ENCODE measurements around the gene PLA2G3. TPM values are rescaled to one million over a fixed set of nuclear protein-coding genes. Genes with fewer than 3 reads are reported as not detected.

PLA2G3 gene
- polyA plus RNA-seq, 1 donor = 0.01 TPM

DNA sequence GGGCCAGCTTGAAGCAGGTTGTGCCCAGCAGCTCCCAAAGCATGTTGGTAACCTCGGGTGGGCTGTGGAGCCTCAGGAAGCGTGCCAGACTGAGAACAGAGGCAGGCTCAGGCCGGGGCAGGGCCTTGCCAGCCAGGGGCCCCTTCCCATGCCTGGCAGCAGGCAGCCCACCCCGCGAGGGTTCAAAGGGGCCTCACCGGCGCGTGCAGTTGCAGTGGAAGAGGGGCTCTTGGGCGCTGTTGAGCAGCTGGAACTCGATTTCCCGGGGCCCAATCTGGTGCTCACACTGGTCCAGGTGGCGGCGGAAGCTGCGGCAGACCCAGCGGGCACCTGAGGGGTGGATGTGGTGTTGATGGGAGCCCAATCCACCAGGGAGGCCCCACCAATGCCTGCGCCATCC is 3.6 kb downstream of the PLA2G3 start:
- H3K27me3 ChIP-seq (ENCODE audit: control insufficient read depth, insufficient read depth, low read length) = peaks cover 21% of the 10 kb centered on the region
- no peak overlapping the region for H3K27ac ChIP-seq (ENCODE audit: low read length)
- WGBS (ENCODE audit: insufficient coverage, low lambda C conversion rate) = no CpG with 5 or more reads among the region's 16 CpGs
- no peaks in the 10 kb centered on the region for H3K4me1 ChIP-seq (ENCODE audit: control insufficient read depth, insufficient read depth, low read length)
- no peak overlapping the region for H3K4me3 ChIP-seq (ENCODE audit: low read length)
- no peak for DNase-seq
- H3K36me3 ChIP-seq (ENCODE audit: control insufficient read depth, insufficient read depth, low read length) = peaks cover 5% of the 10 kb centered on the region
- H3K9me3 ChIP-seq (ENCODE audit: control insufficient read depth, low read depth, low read length) = no peaks in the 10 kb centered on the region

GRCh38 chr22:31136155-31136554 is 4.2 kb downstream of the PLA2G3 start:
- Histone ChIP-seq H3K4me1 (ENCODE audit: control insufficient read depth, insufficient read depth, low read length) (no peaks in the 10 kb centered on the region), H3K27me3 (ENCODE audit: control insufficient read depth, insufficient read depth, low read length) (peaks cover 21% of the 10 kb centered on the region), H3K36me3 (ENCODE audit: control insufficient read depth, insufficient read depth, low read length) (peaks cover 5% of the 10 kb centered on the region), H3K27ac (ENCODE audit: low read length) (no peak overlapping the region), H3K9me3 (ENCODE audit: control insufficient read depth, low read depth, low read length) (no peaks in the 10 kb centered on the region), H3K4me3 (ENCODE audit: low read length) (no peak overlapping the region)
- no CpG with 5 or more reads among the region's 9 CpGs for WGBS (ENCODE audit: insufficient coverage, low lambda C conversion rate)
- DNase-seq = no peak

GRCh38 chr22:31135706-31136105 is 4.6 kb downstream of the PLA2G3 start:
- peaks cover 18% of the 10 kb centered on the region for H3K27me3 ChIP-seq (ENCODE audit: control insufficient read depth, insufficient read depth, low read length)
- no peaks in the 10 kb centered on the region for H3K4me1 ChIP-seq (ENCODE audit: control insufficient read depth, insufficient read depth, low read length)
- H3K4me3 ChIP-seq (ENCODE audit: low read length) = no peak overlapping the region
- no peak overlapping the region for H3K27ac ChIP-seq (ENCODE audit: low read length)
- no CpG with 5 or more reads among the region's 6 CpGs for WGBS (ENCODE audit: insufficient coverage, low lambda C conversion rate)
- H3K9me3 ChIP-seq (ENCODE audit: control insufficient read depth, low read depth, low read length) = no peaks in the 10 kb centered on the region
- DNase-seq = no peak
- peaks cover 5% of the 10 kb centered on the region for H3K36me3 ChIP-seq (ENCODE audit: control insufficient read depth, insufficient read depth, low read length)

DNA sequence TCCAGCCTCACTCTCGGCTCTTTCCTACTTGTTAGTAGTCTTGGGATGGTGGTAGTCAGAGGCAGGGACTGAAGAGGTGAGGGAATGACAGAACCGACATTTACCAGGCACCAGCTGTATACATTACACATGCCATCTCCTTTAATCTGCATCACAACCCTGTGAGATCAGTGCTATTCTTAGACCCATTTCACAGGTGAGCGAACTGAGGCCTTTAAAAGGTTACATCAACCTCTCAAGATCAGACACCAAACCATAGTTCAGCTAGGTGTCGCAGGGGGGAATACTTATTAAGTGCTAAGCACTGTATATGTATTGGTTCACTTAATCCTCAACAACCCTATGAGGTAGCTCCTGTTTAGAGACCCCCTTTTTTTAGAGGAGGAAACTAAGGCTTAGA is 5.6 kb downstream of the PLA2G3 start:
- no peaks in the 10 kb centered on the region for H3K4me1 ChIP-seq (ENCODE audit: control insufficient read depth, insufficient read depth, low read length)
- no peaks in the 10 kb centered on the region for H3K9me3 ChIP-seq (ENCODE audit: control insufficient read depth, low read depth, low read length)
- peaks cover 7% of the 10 kb centered on the region for H3K27me3 ChIP-seq (ENCODE audit: control insufficient read depth, insufficient read depth, low read length)
- DNase-seq = no peak
- H3K27ac ChIP-seq (ENCODE audit: low read length) = no peak overlapping the region
- no CpG with 5 or more reads among the region's 4 CpGs for WGBS (ENCODE audit: insufficient coverage, low lambda C conversion rate)
- no peak overlapping the region for H3K4me3 ChIP-seq (ENCODE audit: low read length)
- peaks cover 5% of the 10 kb centered on the region for H3K36me3 ChIP-seq (ENCODE audit: control insufficient read depth, insufficient read depth, low read length)

DNA sequence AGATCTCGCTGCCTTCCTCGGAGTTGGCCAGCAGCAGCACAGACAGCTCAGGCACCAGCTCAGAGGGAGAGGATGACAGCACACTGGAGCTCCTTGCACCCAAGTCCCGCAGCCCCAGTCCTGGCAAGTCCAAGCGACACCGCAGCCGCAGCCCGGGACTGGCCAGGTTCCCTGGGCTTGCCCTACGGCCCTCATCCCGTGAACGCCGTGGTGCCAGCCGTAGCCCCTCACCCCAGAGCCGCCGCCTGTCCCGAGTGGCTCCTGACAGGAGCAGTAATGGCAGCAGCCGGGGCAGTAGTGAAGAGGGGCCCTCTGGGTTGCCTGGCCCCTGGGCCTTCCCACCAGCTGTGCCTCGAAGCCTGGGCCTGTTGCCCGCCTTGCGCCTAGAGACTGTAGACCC is 6.4 kb downstream of the PLA2G3 start:
- Histone ChIP-seq H3K27ac (ENCODE audit: low read length) (no peak overlapping the region), H3K27me3 (ENCODE audit: control insufficient read depth, insufficient read depth, low read length) (no peaks in the 10 kb centered on the region), H3K9me3 (ENCODE audit: control insufficient read depth, low read depth, low read length) (no peaks in the 10 kb centered on the region), H3K4me1 (ENCODE audit: control insufficient read depth, insufficient read depth, low read length) (no peaks in the 10 kb centered on the region), H3K4me3 (ENCODE audit: low read length) (no peak overlapping the region), H3K36me3 (ENCODE audit: control insufficient read depth, insufficient read depth, low read length) (peaks cover 5% of the 10 kb centered on the region)
- no peak for DNase-seq
- WGBS (ENCODE audit: insufficient coverage, low lambda C conversion rate) = no CpG with 5 or more reads among the region's 19 CpGs

DNA sequence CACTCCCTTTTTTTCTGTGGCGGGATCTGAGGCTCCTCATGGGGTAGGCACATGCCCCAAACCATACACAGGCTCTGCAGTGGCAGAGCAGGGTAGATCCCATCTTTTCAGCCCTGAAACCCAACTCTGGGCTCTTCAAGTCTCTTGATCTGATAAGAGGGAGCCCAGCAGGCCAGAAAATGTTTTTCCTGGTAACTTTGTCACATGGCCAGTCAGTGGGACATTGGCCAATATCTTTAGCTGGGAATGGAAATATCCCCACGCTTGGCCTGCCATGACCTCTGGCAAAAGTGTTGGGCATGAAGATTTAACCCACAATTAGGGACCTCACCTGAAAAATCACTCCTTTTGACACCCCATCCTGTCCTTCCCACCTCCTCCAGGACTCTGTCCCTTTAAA is 9.4 kb downstream of the PLA2G3 start:
- Histone ChIP-seq H3K4me3 (ENCODE audit: low read length) (no peak overlapping the region), H3K27ac (ENCODE audit: low read length) (no peak overlapping the region), H3K4me1 (ENCODE audit: control insufficient read depth, insufficient read depth, low read length) (no peaks in the 10 kb centered on the region), H3K9me3 (ENCODE audit: control insufficient read depth, low read depth, low read length) (no peaks in the 10 kb centered on the region), H3K27me3 (ENCODE audit: control insufficient read depth, insufficient read depth, low read length) (no peaks in the 10 kb centered on the region), H3K36me3 (ENCODE audit: control insufficient read depth, insufficient read depth, low read length) (peaks cover 10% of the 10 kb centered on the region)
- no peak for DNase-seq
- WGBS (ENCODE audit: insufficient coverage, low lambda C conversion rate) = no CpG with 5 or more reads among the region's 2 CpGs

- DNase-seq = no peak
- Histone ChIP-seq H3K27ac (ENCODE audit: low read length) (no peak overlapping the region), H3K4me1 (ENCODE audit: control insufficient read depth, insufficient read depth, low read length) (peaks cover 6% of the 10 kb centered on the region), H3K27me3 (ENCODE audit: control insufficient read depth, insufficient read depth, low read length) (no peaks in the 10 kb centered on the region), H3K4me3 (ENCODE audit: low read length) (no peak overlapping the region), H3K9me3 (ENCODE audit: control insufficient read depth, low read depth, low read length) (no peaks in the 10 kb centered on the region), H3K36me3 (ENCODE audit: control insufficient read depth, insufficient read depth, low read length) (peaks cover 5% of the 10 kb centered on the region)
- no CpG with 5 or more reads among the region's 7 CpGs for WGBS (ENCODE audit: insufficient coverage, low lambda C conversion rate)
These were observed 12.2 kb downstream of the PLA2G3 start for GRCh38 chr22:31128156-31128555.

DNA sequence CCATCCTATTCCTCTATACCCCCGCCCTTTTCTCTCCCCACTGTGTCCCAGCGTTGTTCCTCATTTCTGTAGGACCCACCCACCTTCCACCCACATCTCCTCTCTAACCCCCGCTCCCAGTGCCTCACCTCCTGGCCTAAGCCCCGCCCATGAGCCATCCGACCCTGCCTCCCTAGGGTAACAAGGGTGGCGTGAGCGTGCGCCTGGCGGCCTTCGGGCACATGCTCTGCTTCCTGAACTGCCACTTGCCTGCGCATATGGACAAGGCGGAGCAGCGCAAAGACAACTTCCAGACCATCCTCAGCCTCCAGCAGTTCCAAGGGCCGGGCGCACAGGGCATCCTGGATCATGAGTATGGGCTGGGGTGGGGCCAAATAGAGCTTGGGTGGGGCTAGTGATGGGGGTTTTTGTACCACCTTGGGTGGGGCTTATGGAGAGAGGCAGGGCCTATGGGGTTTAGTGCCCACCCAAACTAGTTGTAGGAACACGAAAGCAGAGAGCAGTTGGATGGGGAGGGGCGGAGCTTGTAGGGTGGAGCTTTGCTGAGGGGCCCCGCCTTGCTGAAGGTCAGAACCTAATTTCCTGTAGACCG is 13.0 kb downstream of the PLA2G3 start:
- no peak overlapping the region for H3K27ac ChIP-seq (ENCODE audit: low read length)
- H3K9me3 ChIP-seq (ENCODE audit: control insufficient read depth, low read depth, low read length) = no peaks in the 10 kb centered on the region
- DNase-seq = no peak
- H3K27me3 ChIP-seq (ENCODE audit: control insufficient read depth, insufficient read depth, low read length) = no peaks in the 10 kb centered on the region
- peaks cover 5% of the 10 kb centered on the region for H3K36me3 ChIP-seq (ENCODE audit: control insufficient read depth, insufficient read depth, low read length)
- H3K4me1 ChIP-seq (ENCODE audit: control insufficient read depth, insufficient read depth, low read length) = peaks cover 10% of the 10 kb centered on the region
- no CpG with 5 or more reads among the region's 19 CpGs for WGBS (ENCODE audit: insufficient coverage, low lambda C conversion rate)
- no peak overlapping the region for H3K4me3 ChIP-seq (ENCODE audit: low read length)

DNA sequence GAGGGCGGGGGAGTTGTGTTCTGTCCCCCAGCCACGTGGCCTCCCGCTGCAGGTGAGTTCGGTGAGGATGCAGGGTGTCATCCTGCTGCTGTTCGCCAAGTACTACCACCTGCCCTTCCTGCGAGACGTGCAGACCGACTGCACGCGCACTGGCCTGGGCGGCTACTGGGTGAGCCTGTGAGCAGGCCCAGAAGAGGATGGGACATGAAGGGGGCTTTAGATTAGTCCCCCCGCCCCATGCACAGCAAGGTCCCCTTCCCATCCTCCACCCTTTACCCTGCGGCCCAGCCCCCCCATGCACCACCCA is 13.5 kb downstream of the PLA2G3 start:
- Histone ChIP-seq H3K27ac (ENCODE audit: low read length) (no peak overlapping the region), H3K9me3 (ENCODE audit: control insufficient read depth, low read depth, low read length) (no peaks in the 10 kb centered on the region), H3K36me3 (ENCODE audit: control insufficient read depth, insufficient read depth, low read length) (peaks cover 5% of the 10 kb centered on the region), H3K4me1 (ENCODE audit: control insufficient read depth, insufficient read depth, low read length) (peaks cover 15% of the 10 kb centered on the region), H3K4me3 (ENCODE audit: low read length) (no peak overlapping the region), H3K27me3 (ENCODE audit: control insufficient read depth, insufficient read depth, low read length) (no peaks in the 10 kb centered on the region)
- DNase-seq = no peak
- no CpG with 5 or more reads among the region's 13 CpGs for WGBS (ENCODE audit: insufficient coverage, low lambda C conversion rate)

DNA sequence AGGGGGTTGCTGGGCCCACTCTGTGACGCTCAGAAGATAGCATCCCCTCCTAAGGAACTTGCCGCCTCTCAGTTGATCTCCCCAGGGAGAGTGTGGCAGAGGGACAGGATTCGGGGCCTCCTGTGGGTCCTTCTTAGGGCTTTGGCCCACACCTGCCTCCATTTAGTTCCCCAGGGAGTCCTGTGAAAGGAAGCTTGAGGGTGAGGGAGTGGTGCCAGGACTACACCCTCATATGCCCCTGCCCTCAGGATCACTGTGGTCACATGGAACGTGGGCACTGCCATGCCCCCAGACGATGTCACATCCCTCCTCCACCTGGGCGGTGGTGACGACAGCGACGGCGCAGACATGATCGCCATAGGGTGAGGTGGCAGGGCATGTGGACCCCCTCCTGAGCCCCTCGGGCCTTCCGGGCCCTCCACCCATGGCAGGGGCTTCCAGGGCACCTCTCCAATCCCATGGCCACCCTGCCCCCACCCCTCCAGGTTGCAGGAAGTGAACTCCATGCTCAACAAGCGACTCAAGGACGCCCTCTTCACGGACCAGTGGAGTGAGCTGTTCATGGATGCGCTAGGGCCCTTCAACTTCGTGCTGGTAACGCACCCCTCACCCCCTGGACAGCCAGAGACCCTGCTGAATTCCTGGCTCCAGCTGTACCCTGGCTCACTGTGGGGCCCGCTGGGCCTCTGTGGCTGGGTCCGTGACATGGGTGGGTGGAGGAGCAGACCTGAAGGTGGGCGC is 14.0 kb downstream of the PLA2G3 start:
- no CpG with 5 or more reads among the region's 22 CpGs for WGBS (ENCODE audit: insufficient coverage, low lambda C conversion rate)
- H3K36me3 ChIP-seq (ENCODE audit: control insufficient read depth, insufficient read depth, low read length) = peaks cover 5% of the 10 kb centered on the region
- no peaks in the 10 kb centered on the region for H3K9me3 ChIP-seq (ENCODE audit: control insufficient read depth, low read depth, low read length)
- no peak overlapping the region for H3K27ac ChIP-seq (ENCODE audit: low read length)
- H3K4me1 ChIP-seq (ENCODE audit: control insufficient read depth, insufficient read depth, low read length) = peaks cover 20% of the 10 kb centered on the region
- H3K4me3 ChIP-seq (ENCODE audit: low read length) = no peak overlapping the region
- no peaks in the 10 kb centered on the region for H3K27me3 ChIP-seq (ENCODE audit: control insufficient read depth, insufficient read depth, low read length)
- DNase-seq = no peak

- H3K27ac ChIP-seq (ENCODE audit: low read length) = no peak overlapping the region
- no CpG with 5 or more reads among the region's 12 CpGs for WGBS (ENCODE audit: insufficient coverage, low lambda C conversion rate)
- no peaks in the 10 kb centered on the region for H3K27me3 ChIP-seq (ENCODE audit: control insufficient read depth, insufficient read depth, low read length)
- no peaks in the 10 kb centered on the region for H3K9me3 ChIP-seq (ENCODE audit: control insufficient read depth, low read depth, low read length)
- no peak for DNase-seq
- no peak overlapping the region for H3K4me3 ChIP-seq (ENCODE audit: low read length)
- H3K4me1 ChIP-seq (ENCODE audit: control insufficient read depth, insufficient read depth, low read length) = peaks cover 22% of the 10 kb centered on the region
- H3K36me3 ChIP-seq (ENCODE audit: control insufficient read depth, insufficient read depth, low read length) = peaks cover 5% of the 10 kb centered on the region
These were observed 14.7 kb downstream of the PLA2G3 start for GRCh38 chr22:31125521-31126117.

All from large intestine (tissue), 3 donors.